Chondrocyte (in vitro differentiated cells): ENCODE results near the gene CELF3. TPM values are rescaled to one million over a fixed set of nuclear protein-coding genes. Genes with fewer than 3 reads are reported as not detected.

Experiments used
- DNase-seq: peaks from one replicate; pipeline ENCODE4 v3.0.0; 2021; ENCODE audit warnings: mixed read lengths, low spot score
- H3K27ac Mint-ChIP-seq: one replicate; pipeline ENCODE4 v1.8.0; 2021; ENCODE audit warnings: mild to moderate bottlenecking, moderate library complexity, mixed read lengths; ENCODE audit not compliant: unreplicated experiment
- H3K27me3 Mint-ChIP-seq: 2 replicates; pipeline ENCODE4 v1.8.0; 2021; ENCODE audit warnings: low read depth, mixed read lengths
- H3K36me3 Mint-ChIP-seq: 2 replicates; pipeline ENCODE4 v1.8.0; 2021; ENCODE audit warnings: low read depth, mixed read lengths
- H3K4me1 Mint-ChIP-seq: 2 replicates; pipeline ENCODE4 v1.8.0; 2021; ENCODE audit warnings: low read depth, mild to moderate bottlenecking, mixed read lengths
- H3K4me3 Mint-ChIP-seq: one replicate; pipeline ENCODE4 v1.8.0; 2021; ENCODE audit warnings: mild to moderate bottlenecking, moderate library complexity, mixed read lengths; ENCODE audit not compliant: unreplicated experiment
- H3K9me3 Mint-ChIP-seq: 2 replicates; pipeline ENCODE4 v1.8.0; 2021; ENCODE audit warnings: low read depth, mixed read lengths
- CTCF ChIP-seq: fragments of 200-600 bp; sonication (generic); IDR thresholded peaks from 2 replicates; pipeline ENCODE4 v1.5.0; 2021; ENCODE audit warnings: antibody characterized with exemption, mild to moderate bottlenecking, moderate library complexity
- total RNA-seq: library from RNA; stranded (reverse); gene quantifications from 3 replicates; pipeline ENCODE4 v1.2.1, GENCODE V29; 2021

Gene CELF3
- total RNA-seq, 1 donor from 2014 or later = not detected

GRCh38 chr1:151711044-151711800 is 5.4 kb downstream of the CELF3 start:
- H3K4me1 Mint-ChIP-seq = no peaks in the 10 kb centered on the region
- peaks cover 2% of the 10 kb centered on the region for H3K36me3 Mint-ChIP-seq
- DNase-seq = no peak
- H3K9me3 Mint-ChIP-seq = no peaks in the 10 kb centered on the region
- no peak overlapping the region for H3K27ac Mint-ChIP-seq
- H3K4me3 Mint-ChIP-seq = no peak overlapping the region
- peaks cover 12% of the 10 kb centered on the region for H3K27me3 Mint-ChIP-seq
- no peak for TF ChIP-seq CTCF

GRCh38 chr1:151710187-151710840 is 6.3 kb downstream of the CELF3 start:
- no peak overlapping the region for H3K27ac Mint-ChIP-seq
- H3K9me3 Mint-ChIP-seq = no peaks in the 10 kb centered on the region
- peaks cover 3% of the 10 kb centered on the region for H3K27me3 Mint-ChIP-seq
- no peak overlapping the region for H3K4me3 Mint-ChIP-seq
- DNase-seq = no peak
- H3K36me3 Mint-ChIP-seq = no peaks in the 10 kb centered on the region
- no peak for TF ChIP-seq CTCF
- H3K4me1 Mint-ChIP-seq = no peaks in the 10 kb centered on the region

GRCh38 chr1:151708891-151709290 is 7.7 kb downstream of the CELF3 start:
- Mint-ChIP-seq H3K27ac (no peak overlapping the region), H3K36me3 (no peaks in the 10 kb centered on the region), H3K9me3 (no peaks in the 10 kb centered on the region), H3K4me1 (no peaks in the 10 kb centered on the region), H3K27me3 (no peaks in the 10 kb centered on the region), H3K4me3 (no peak overlapping the region)
- DNase-seq = no peak
- no peak for TF ChIP-seq CTCF

GRCh38 chr1:151707541-151708065 is 9.0 kb downstream of the CELF3 start:
- TF ChIP-seq CTCF = no peak
- Mint-ChIP-seq H3K9me3 (no peaks in the 10 kb centered on the region), H3K36me3 (no peaks in the 10 kb centered on the region), H3K4me3 (no peak overlapping the region), H3K27me3 (no peaks in the 10 kb centered on the region), H3K27ac (no peak overlapping the region), H3K4me1 (no peaks in the 10 kb centered on the region)
- DNase-seq = no peak

GRCh38 chr1:151706464-151707415 is 9.9 kb downstream of the CELF3 start:
- Mint-ChIP-seq H3K36me3 (no peaks in the 10 kb centered on the region), H3K4me1 (no peaks in the 10 kb centered on the region), H3K27ac (peak overlapping the region; percentile 36), H3K9me3 (no peaks in the 10 kb centered on the region), H3K4me3 (no peak overlapping the region), H3K27me3 (no peaks in the 10 kb centered on the region)
- TF ChIP-seq CTCF = no peak
- no peak for DNase-seq
